SK-N-SH (cell line): ENCODE measurements around the gene ROBO1. TPM values are rescaled to one million over a fixed set of nuclear protein-coding genes. Genes with fewer than 3 reads are reported as not detected.

ENCODE experiments used
- CTCF ChIA-PET: fragments of 300-600, 350-600 bp; formaldehyde crosslinking; extraction: SDS; loops from one replicate; lab custom pipeline; 2021; lab: Yijun Ruan, JAX
- POLR2A ChIA-PET: fragments of 350-600 bp; sonication (Branson Sonifier 250); formaldehyde crosslinking; extraction: SDS; loops from one replicate; lab custom pipeline; 2020; ENCODE audit warnings: antibody characterized with exemption, inconsistent platforms; lab: Yijun Ruan, JAX
- DNase-seq: peaks from one replicate; pipeline ENCODE4 v3.0.0; 2012
- H2AFZ ChIP-seq: fragments of 200-600 bp; sonication (generic); 2 replicates; pipeline ENCODE4 v1.8.1; 2016; ENCODE audit warnings: antibody characterized with exemption, mild to moderate bottlenecking, low read depth
- H3F3A ChIP-seq: fragments of 200-600 bp; sonication (generic); replicated peaks from 2 replicates; pipeline ENCODE3; 2016; ENCODE audit warnings: antibody characterized with exemption, mild to moderate bottlenecking; ENCODE audit not compliant: insufficient read depth
- H3K27ac ChIP-seq, 2 experiments: fragments of 200-500 bp in 1 of 2; fragments of 200-600 bp in 1 of 2; sonication (Bioruptor generic) in 1 of 2; sonication (generic), shearing (Covaris generic) in 1 of 2; 2 replicates each; pipeline versions ENCODE4 v1.5.1 to v1.6.1; 2014 to 2016; ENCODE audit warnings: low read depth in 2 of 2, inconsistent platforms in 1 of 2, low read length in 1 of 2, mild to moderate bottlenecking in 1 of 2, mixed read lengths in 1 of 2
- H3K27me3 ChIP-seq: fragments of 200-600 bp; sonication (generic), shearing (Covaris generic); 2 replicates; pipeline ENCODE4 v1.6.1; 2016; ENCODE audit warnings: mixed run types; ENCODE audit not compliant: insufficient read depth
- H3K36me3 ChIP-seq, 2 experiments: fragments of 200-500 bp in 1 of 2; fragments of 200-600 bp in 1 of 2; sonication (Bioruptor generic) in 1 of 2; sonication (generic) in 1 of 2; replicated peaks in 1 of 2; 2 replicates each; pipeline versions ENCODE3 to v1.5.1; 2014 to 2016; ENCODE audit warnings: low read length in 1 of 2, mild to moderate bottlenecking in 1 of 2; ENCODE audit not compliant: insufficient read depth in 2 of 2, control insufficient read depth in 1 of 2
- H3K4me1 ChIP-seq, 2 experiments: fragments of 200-500 bp in 1 of 2; fragments of 200-600 bp in 1 of 2; sonication (Bioruptor generic) in 1 of 2; sonication (generic), shearing (Covaris generic) in 1 of 2; 2 replicates each; pipeline versions ENCODE4 v1.5.1 to v1.6.1; 2014 to 2016; ENCODE audit warnings: low read depth in 1 of 2, low read length in 1 of 2, mixed run types in 1 of 2; ENCODE audit not compliant: insufficient read depth in 2 of 2, control insufficient read depth in 1 of 2
- H3K4me2 ChIP-seq: fragments of 200-600 bp; sonication (generic), shearing (Covaris generic); 2 replicates; pipeline ENCODE4 v1.6.1; 2017; ENCODE audit warnings: mixed run types
- H3K4me3 ChIP-seq, 2 experiments: fragments of 200-500 bp in 1 of 2; fragments of 200-600 bp in 1 of 2; sonication (Bioruptor generic) in 1 of 2; sonication (generic), shearing (Covaris generic) in 1 of 2; 2 replicates each; pipeline versions ENCODE4 v1.5.1 to v1.8.1; 2014 to 2016; ENCODE audit warnings: low read depth in 2 of 2, inconsistent platforms in 1 of 2, low read length in 1 of 2, mild to moderate bottlenecking in 1 of 2, mixed read lengths in 1 of 2, moderate library complexity in 1 of 2
- H3K79me2 ChIP-seq: fragments of 200-600 bp; sonication (generic); 2 replicates; pipeline ENCODE4 v1.8.1; 2017; ENCODE audit warnings: mild to moderate bottlenecking; ENCODE audit not compliant: insufficient read depth
- H3K9ac ChIP-seq: fragments of 200-600 bp; sonication (generic); 2 replicates; pipeline ENCODE4 v1.6.1; 2017; ENCODE audit warnings: mixed run types
- H3K9me2 ChIP-seq: fragments of 200-600 bp; sonication (generic); 2 replicates; pipeline ENCODE4 v1.6.1; 2017; ENCODE audit warnings: mixed run types
- H3K9me3 ChIP-seq: fragments of 200-600 bp; sonication (generic); 2 replicates; pipeline ENCODE4 v1.6.1; 2017; ENCODE audit warnings: mixed run types, mild to moderate bottlenecking, moderate library complexity
- H4K20me1 ChIP-seq: fragments of 200-600 bp; sonication (generic); 2 replicates; pipeline ENCODE4 v1.6.1; 2017; ENCODE audit warnings: mild to moderate bottlenecking, mixed run types; ENCODE audit not compliant: insufficient read depth
- CHD2 ChIP-seq: fragments of 150-350 bp; IDR thresholded peaks from 2 replicates; pipeline ENCODE4 v1.6.1; 2018; ENCODE audit warnings: low read length; ENCODE audit not compliant: partially characterized antibody
- EP300 ChIP-seq, 2 experiments: IDR thresholded peaks; 2 replicates each; pipeline versions ENCODE4 v1.4.0 to v1.6.1; 2012; ENCODE audit warnings: borderline replicate concordance in 1 of 2, low read depth in 1 of 2, low read length in 1 of 2
- EZH2phosphoT487 ChIP-seq: fragments of 200-600 bp; sonication (generic); IDR thresholded peaks from 2 replicates; pipeline ENCODE4 v1.6.1; 2017; ENCODE audit warnings: low read depth, mixed run types, mild to moderate bottlenecking, antibody characterized with exemption, moderate library complexity, borderline replicate concordance
- FOSL2 ChIP-seq: IDR thresholded peaks from 2 replicates; pipeline ENCODE4 v1.4.0; 2012; ENCODE audit warnings: low read depth, mild to moderate bottlenecking, moderate library complexity, borderline replicate concordance
- FOXJ3 ChIP-seq: sonication (generic); formaldehyde crosslinking; IDR thresholded peaks from 2 replicates; pipeline ENCODE4 v1.5.1; 2020; ENCODE audit warnings: mild to moderate bottlenecking, missing genetic modification reagents
- FOXM1 ChIP-seq: IDR thresholded peaks from 2 replicates; pipeline ENCODE4 v1.4.0; 2012; ENCODE audit warnings: low read depth, mild to moderate bottlenecking
- GABPA ChIP-seq: IDR thresholded peaks from 2 replicates; pipeline ENCODE4 v1.4.0; 2012; ENCODE audit warnings: low read depth, mild to moderate bottlenecking
- GATA2 ChIP-seq: sonication (generic); formaldehyde crosslinking; IDR thresholded peaks from 2 replicates; pipeline ENCODE4 v1.5.0; 2020; ENCODE audit warnings: mild to moderate bottlenecking, missing genetic modification reagents
- JUND ChIP-seq: IDR thresholded peaks from 2 replicates; pipeline ENCODE4 v1.4.0; 2012
- MXI1 ChIP-seq: IDR thresholded peaks from 2 replicates; pipeline ENCODE4 v1.6.1; 2012; ENCODE audit warnings: mild to moderate bottlenecking, low read depth, low read length, improper control_type of control experiment
- NRF1 ChIP-seq: IDR thresholded peaks from 2 replicates; pipeline ENCODE4 v1.6.1; 2012; ENCODE audit warnings: low read depth, mild to moderate bottlenecking, low read length
- POLR2AphosphoS5 ChIP-seq: IDR thresholded peaks from 2 replicates; pipeline ENCODE4 v1.6.1; 2012; ENCODE audit warnings: low read depth, low read length
- RAD21 ChIP-seq: IDR thresholded peaks from 2 replicates; pipeline ENCODE4 v1.6.1; 2012; ENCODE audit warnings: mild to moderate bottlenecking, low read length
- RFX5 ChIP-seq: IDR thresholded peaks from 2 replicates; pipeline ENCODE4 v1.6.1; 2012; ENCODE audit warnings: mild to moderate bottlenecking, improper control_type of control experiment, low read length
- RXRA ChIP-seq: IDR thresholded peaks from 2 replicates; pipeline ENCODE4 v1.4.0; 2012; ENCODE audit warnings: low read depth, mild to moderate bottlenecking, borderline replicate concordance
- SMC3 ChIP-seq: IDR thresholded peaks from 2 replicates; pipeline ENCODE4 v1.6.1; 2012; ENCODE audit warnings: low read depth, low read length, improper control_type of control experiment
- TAF1 ChIP-seq: IDR thresholded peaks from 2 replicates; pipeline ENCODE4 v1.6.1; 2012; ENCODE audit warnings: low read depth, mild to moderate bottlenecking, low read length, moderate library complexity, borderline replicate concordance
- TCF12 ChIP-seq: IDR thresholded peaks from 2 replicates; pipeline ENCODE4 v1.4.0; 2012
- TEAD4 ChIP-seq: IDR thresholded peaks from 2 replicates; pipeline ENCODE4 v1.4.0; 2012; ENCODE audit warnings: mild to moderate bottlenecking, borderline replicate concordance; ENCODE audit not compliant: insufficient read depth
- polyA plus RNA-seq, 3 experiments: library from polyadenylated mRNA; depleted of rRNA; stranded (reverse); fragments of >200 nt; gene quantifications; 2 replicates each; pipeline ENCODE4 v1.2.3, GENCODE V29; 2012
- TF ChIP-seq, protein P1 (sequence below): IDR thresholded peaks from 2 replicates; pipeline ENCODE4 v1.4.0; 2012; ENCODE audit warnings: low read depth, borderline replicate concordance
- TF ChIP-seq, protein P2 (sequence below): fragments of 150-350 bp; IDR thresholded peaks from 2 replicates; pipeline ENCODE4 v1.6.1; 2017; ENCODE audit warnings: antibody characterized with exemption, low read length, low read depth, borderline replicate concordance
- TF ChIP-seq, protein P3 (sequence below): IDR thresholded peaks from 2 replicates; pipeline ENCODE4 v1.6.1; 2012; ENCODE audit warnings: mild to moderate bottlenecking, low read depth, low read length, moderate library complexity
- TF ChIP-seq, protein P4 (sequence below): fragments of 150-350 bp; IDR thresholded peaks from 2 replicates; pipeline ENCODE4 v1.6.1; 2016; ENCODE audit warnings: mild to moderate bottlenecking, low read depth, low read length

The ROBO1 gene
- polyA plus RNA-seq, 1 of the 3 experiments (the other 2 are of a cell fraction), result 22.7 TPM

DNA sequence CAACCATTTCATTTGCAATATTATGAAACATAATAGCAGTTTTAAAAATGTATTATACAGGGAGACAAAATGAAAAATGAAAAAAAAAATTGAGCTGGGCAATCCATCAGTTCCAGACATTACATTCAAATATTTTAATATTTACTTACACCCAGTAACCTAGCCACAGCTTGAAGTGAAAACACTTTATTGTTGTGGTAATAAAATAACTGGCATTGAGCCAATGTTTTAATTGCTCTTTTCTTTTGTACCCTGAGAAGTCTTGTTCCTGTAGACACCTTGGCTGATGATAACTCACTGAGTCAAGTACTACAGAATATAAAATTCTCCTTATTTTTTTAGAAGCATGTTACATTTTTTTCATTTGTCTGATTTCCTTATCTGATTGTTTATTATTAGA, 180.6 kb downstream of the ROBO1 start:
- Histone ChIP-seq H3K79me2 (no peaks in the 10 kb centered on the region), H3K9ac (no peak overlapping the region), H3K9me3 (no peaks in the 10 kb centered on the region), H3K27me3 (no peaks in the 10 kb centered on the region), H3K4me3 (no peak overlapping the region), H3K4me1 (no peaks in the 10 kb centered on the region), H3F3A (no peaks in the 10 kb centered on the region), H3K36me3 (no peaks in the 10 kb centered on the region), H2AFZ (no peak overlapping the region), H3K4me2 (no peak overlapping the region), H4K20me1 (no peaks in the 10 kb centered on the region), H3K9me2 (peaks cover 4% of the 10 kb centered on the region; the same call in 1 of the 2 replicates), H3K27ac (no peak overlapping the region)
- DNase-seq, result no peak
- CTCF ChIA-PET, result no interaction called here
- POLR2A ChIA-PET, result no interaction called here
- TF ChIP-seq RFX5 (no peak), CHD2 (no peak), FOXJ3 (CRISPR knock-in tag) (no peak), GATA2 (CRISPR knock-in tag) (no peak), RXRA (no peak), EZH2phosphoT487 (no peak), RAD21 (no peak), NRF1 (no peak), MXI1 (no peak), SMC3 (no peak), TCF12 (no peak), JUND (no peak)
- TF ChIP-seq, protein P1, sequence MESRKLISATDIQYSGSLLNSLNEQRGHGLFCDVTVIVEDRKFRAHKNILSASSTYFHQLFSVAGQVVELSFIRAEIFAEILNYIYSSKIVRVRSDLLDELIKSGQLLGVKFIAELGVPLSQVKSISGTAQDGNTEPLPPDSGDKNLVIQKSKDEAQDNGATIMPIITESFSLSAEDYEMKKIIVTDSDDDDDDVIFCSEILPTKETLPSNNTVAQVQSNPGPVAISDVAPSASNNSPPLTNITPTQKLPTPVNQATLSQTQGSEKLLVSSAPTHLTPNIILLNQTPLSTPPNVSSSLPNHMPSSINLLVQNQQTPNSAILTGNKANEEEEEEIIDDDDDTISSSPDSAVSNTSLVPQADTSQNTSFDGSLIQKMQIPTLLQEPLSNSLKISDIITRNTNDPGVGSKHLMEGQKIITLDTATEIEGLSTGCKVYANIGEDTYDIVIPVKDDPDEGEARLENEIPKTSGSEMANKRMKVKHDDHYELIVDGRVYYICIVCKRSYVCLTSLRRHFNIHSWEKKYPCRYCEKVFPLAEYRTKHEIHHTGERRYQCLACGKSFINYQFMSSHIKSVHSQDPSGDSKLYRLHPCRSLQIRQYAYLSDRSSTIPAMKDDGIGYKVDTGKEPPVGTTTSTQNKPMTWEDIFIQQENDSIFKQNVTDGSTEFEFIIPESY, result no peak
- TF ChIP-seq, protein P2, sequence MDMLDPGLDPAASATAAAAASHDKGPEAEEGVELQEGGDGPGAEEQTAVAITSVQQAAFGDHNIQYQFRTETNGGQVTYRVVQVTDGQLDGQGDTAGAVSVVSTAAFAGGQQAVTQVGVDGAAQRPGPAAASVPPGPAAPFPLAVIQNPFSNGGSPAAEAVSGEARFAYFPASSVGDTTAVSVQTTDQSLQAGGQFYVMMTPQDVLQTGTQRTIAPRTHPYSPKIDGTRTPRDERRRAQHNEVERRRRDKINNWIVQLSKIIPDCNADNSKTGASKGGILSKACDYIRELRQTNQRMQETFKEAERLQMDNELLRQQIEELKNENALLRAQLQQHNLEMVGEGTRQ, result no peak

DNA sequence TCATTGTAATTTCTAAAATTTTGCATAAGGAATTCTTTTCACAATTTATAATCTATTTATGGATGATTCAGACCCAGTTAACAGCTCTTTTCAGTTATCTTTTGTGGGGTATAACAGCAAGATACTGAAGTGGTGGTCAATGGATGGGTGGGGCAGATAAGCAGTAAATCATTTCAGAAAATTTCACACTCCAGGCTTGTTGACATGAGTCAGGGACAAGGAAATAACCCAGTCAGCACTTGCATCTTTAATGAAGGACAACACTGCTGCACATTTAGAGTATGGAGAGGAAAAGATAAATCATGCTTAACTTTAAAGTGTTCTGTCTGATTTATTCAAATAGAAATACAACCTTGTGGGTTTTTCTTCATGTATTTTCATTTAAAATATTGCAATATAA, 181.6 kb downstream of the ROBO1 start:
- Histone ChIP-seq H4K20me1 (no peaks in the 10 kb centered on the region), H3K4me3 (no peak overlapping the region), H3K9me2 (peaks cover 4% of the 10 kb centered on the region; the same call in 1 of the 2 replicates), H3K79me2 (no peaks in the 10 kb centered on the region), H3K27ac (no peak overlapping the region), H3F3A (no peaks in the 10 kb centered on the region), H3K4me2 (no peak overlapping the region), H3K9me3 (no peaks in the 10 kb centered on the region), H3K9ac (no peak overlapping the region), H3K27me3 (no peaks in the 10 kb centered on the region), H2AFZ (no peak overlapping the region), H3K36me3 (no peaks in the 10 kb centered on the region), H3K4me1 (no peaks in the 10 kb centered on the region)
- CTCF ChIA-PET, result no interaction called here
- POLR2A ChIA-PET, result no interaction called here
- DNase-seq, result no peak
- TF ChIP-seq FOSL2 (no peak), GABPA (no peak), FOXM1 (no peak), RFX5 (no peak), NRF1 (no peak), FOXJ3 (CRISPR knock-in tag) (no peak), EP300 (IDR thresholded peaks at IDR 0.05; ENCODE audit: borderline replicate concordance in 1 of 2, low read depth in 1 of 2, low read length in 1 of 2) (no peak), POLR2AphosphoS5 (no peak), TCF12 (no peak), TEAD4 (no peak), TAF1 (no peak), RAD21 (no peak), EZH2phosphoT487 (no peak)
- TF ChIP-seq, protein P3, sequence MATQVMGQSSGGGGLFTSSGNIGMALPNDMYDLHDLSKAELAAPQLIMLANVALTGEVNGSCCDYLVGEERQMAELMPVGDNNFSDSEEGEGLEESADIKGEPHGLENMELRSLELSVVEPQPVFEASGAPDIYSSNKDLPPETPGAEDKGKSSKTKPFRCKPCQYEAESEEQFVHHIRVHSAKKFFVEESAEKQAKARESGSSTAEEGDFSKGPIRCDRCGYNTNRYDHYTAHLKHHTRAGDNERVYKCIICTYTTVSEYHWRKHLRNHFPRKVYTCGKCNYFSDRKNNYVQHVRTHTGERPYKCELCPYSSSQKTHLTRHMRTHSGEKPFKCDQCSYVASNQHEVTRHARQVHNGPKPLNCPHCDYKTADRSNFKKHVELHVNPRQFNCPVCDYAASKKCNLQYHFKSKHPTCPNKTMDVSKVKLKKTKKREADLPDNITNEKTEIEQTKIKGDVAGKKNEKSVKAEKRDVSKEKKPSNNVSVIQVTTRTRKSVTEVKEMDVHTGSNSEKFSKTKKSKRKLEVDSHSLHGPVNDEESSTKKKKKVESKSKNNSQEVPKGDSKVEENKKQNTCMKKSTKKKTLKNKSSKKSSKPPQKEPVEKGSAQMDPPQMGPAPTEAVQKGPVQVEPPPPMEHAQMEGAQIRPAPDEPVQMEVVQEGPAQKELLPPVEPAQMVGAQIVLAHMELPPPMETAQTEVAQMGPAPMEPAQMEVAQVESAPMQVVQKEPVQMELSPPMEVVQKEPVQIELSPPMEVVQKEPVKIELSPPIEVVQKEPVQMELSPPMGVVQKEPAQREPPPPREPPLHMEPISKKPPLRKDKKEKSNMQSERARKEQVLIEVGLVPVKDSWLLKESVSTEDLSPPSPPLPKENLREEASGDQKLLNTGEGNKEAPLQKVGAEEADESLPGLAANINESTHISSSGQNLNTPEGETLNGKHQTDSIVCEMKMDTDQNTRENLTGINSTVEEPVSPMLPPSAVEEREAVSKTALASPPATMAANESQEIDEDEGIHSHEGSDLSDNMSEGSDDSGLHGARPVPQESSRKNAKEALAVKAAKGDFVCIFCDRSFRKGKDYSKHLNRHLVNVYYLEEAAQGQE, result no peak
- TF ChIP-seq, protein P4, sequence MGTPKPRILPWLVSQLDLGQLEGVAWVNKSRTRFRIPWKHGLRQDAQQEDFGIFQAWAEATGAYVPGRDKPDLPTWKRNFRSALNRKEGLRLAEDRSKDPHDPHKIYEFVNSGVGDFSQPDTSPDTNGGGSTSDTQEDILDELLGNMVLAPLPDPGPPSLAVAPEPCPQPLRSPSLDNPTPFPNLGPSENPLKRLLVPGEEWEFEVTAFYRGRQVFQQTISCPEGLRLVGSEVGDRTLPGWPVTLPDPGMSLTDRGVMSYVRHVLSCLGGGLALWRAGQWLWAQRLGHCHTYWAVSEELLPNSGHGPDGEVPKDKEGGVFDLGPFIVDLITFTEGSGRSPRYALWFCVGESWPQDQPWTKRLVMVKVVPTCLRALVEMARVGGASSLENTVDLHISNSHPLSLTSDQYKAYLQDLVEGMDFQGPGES, result no peak
